GM19238 (cell line): ENCODE data around the gene TRIM23.

Source experiments
- DNase-seq: peaks from one replicate; pipeline ENCODE4 v3.0.0; 2011; ENCODE audit warnings: low spot score; ENCODE audit not compliant: insufficient read length

The TRIM23 gene

GRCh38 chr5:65566505-65566904 is 57.6 kb downstream of the TRIM23 start:
- DNase-seq: no peak

GRCh38 chr5:65563777-65564176 is 60.4 kb downstream of the TRIM23 start:
- DNase-seq: no peak

- peak; percentile 69 for DNase-seq
These were observed 61.1 kb downstream of the TRIM23 start, which contains the start of the genes CENPK and PPWD1 for GRCh38 chr5:65562731-65563701. CENPK (minus strand) TSS chr5:65563168; CDS start chr5:65554907, 8,261 bp downstream. PPWD1 (plus strand) TSS chr5:65563296; CDS start chr5:65563311, 15 bp downstream.

- DNase-seq: no peak
These were observed 67.4 kb downstream of the TRIM23 start for GRCh38 chr5:65556718-65557117.

- no peak for DNase-seq
These were observed 68.0 kb downstream of the TRIM23 start for GRCh38 chr5:65556181-65556580.

DNA sequence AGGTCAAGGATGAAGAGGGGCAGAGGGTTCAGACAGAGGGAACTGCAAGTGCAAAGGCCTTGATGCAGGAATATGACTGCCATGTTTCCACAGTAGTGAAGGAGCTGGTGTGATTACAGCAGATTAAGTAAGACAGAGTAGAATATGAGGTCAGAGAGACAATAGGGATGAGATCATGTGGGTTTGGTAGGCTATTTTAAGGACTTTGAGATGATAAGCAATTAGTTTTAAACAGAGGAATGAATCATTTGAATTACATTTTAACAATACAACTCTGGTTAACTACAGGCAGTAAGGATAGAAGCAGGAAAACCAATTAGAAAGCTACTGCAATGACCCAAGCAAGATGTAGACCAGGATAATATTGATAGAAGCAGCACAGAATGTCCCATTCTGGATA is 68.8 kb downstream of the TRIM23 start:
- DNase-seq: no peak

DNA sequence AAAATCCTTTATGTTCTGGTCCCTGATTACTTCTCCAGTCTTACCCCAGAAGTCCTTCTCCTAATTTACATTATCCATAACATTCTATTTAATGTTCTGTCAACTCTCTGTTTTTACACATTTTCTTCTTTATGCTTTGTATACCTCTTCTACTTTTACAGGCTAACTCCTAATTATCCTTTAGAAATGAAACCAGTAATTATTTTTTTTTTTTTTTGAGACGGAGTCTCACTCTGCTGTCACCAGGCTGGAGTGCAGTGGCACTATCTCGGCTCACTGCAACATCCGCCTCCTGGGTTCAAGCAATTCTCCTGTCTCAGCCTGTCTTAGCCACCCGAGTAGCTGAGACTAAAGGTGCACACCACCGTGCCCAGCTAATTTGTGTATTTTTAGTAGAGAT is 70.2 kb downstream of the TRIM23 start:
- DNase-seq: no peak

GRCh38 chr5:65548281-65548680 is 75.9 kb downstream of the TRIM23 start:
- DNase-seq: no peak

DNA sequence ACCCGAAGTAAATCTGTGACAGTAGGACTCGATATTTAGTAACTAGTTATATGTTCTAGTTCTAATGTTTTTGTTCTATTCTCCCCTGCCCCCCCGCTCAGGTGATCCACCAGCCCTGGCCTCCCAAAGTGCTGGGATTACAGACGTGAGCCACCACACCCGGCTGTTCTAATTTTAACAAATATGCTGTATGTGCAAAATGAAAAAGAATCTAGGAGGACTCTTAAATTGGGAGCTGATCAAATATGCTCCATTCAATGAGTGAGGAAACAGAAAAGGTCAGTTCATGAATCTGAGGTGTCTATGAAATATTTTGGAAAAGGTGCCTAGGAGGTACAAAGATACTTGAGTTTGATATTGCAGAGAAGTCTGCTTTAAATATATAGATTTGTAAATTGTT is 78.0 kb downstream of the TRIM23 start:
- no peak for DNase-seq

GRCh38 chr5:65544473-65544872 is 79.7 kb downstream of the TRIM23 start:
- no peak for DNase-seq

GRCh38 chr5:65539827-65540226 is 84.3 kb downstream of the TRIM23 start:
- DNase-seq: no peak
